ENCODE measurements around the gene DPP4.

DNA sequence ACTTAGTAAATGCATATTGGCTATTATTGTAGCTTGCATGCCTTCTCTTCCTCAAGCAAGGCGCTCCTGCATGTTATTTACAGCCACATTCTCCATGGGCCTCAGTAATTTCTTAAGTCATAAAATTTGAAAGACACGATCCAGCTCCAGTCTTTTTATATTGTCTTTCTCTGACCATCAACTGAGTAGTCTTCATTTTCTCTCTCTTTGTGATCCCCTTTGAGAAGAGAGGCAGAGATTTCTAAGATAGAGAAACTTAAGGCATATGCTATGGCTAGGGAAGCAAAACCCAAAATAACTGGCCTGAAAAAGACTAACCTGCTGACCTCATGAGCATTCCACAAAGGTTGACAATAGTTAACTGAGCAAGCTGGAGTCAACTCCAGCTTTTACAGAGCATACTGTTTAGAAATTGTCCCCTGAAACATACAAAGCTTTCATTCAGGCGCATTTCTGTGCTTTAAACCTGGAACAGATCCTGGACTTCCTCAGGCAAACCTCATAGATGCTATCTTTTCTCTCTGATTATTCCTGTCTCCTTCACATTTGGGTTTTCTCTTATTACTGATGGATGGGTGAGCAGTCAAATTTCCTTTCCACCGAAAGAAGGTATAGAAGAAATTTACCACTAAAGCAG, 4.6 kb downstream of the DPP4 start:
- no peak for TF ChIP-seq CTCF (IDR thresholded peaks at IDR 0.05)
- no peak for TF ChIP-seq POLR2A (IDR thresholded peaks at IDR 0.05)
- peak in 2 of 4 donors; percentile 42 to 70 for TF ChIP-seq POLR2AphosphoS5 (IDR thresholded peaks at IDR 0.05)
- no peak for TF ChIP-seq EP300 (IDR thresholded peaks at IDR 0.05)
